ENCODE results near the gene MAP3K14.

DNA sequence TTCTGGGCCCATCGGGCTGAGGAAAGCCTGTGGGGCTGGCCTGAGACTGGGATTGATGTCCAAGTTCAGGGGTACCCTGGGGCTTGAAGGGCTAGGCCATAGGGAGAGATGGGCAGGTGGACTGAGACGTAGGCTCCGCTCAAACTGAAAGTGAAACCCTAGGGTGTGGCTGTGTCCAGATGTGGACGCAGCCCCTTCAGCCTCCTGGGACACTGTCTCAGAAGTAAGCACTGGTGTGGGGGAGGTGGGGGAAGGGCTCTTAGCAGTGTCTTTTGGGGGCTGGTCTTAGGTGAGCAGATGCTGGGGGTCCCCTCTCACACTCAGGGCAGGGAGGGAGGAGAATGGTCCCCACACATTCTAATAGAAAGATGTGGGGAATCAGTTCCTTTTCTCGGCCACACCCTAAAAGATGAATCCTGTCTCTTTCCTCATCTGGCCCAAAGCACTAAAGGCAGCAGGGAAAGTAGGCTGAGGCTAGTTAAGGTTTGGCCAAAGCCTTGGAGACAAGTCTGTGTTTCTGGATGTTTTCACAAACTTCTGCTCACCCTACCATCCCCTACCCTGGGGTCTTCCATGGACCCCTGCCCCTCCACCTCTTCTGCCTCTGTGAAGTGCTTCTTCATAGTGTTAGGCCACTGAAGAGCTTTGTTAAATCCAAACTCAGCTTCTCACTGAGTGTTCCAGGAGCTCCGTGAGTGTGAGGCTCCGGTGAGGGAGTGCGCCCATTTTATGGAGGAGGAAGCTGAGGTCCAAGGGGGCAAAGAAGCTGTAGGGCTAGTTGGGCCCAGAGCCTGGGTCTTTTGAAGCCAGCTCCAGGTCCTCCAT, 89.5 kb downstream of the MAP3K14 start:
- TF ChIP-seq, protein P1, sequence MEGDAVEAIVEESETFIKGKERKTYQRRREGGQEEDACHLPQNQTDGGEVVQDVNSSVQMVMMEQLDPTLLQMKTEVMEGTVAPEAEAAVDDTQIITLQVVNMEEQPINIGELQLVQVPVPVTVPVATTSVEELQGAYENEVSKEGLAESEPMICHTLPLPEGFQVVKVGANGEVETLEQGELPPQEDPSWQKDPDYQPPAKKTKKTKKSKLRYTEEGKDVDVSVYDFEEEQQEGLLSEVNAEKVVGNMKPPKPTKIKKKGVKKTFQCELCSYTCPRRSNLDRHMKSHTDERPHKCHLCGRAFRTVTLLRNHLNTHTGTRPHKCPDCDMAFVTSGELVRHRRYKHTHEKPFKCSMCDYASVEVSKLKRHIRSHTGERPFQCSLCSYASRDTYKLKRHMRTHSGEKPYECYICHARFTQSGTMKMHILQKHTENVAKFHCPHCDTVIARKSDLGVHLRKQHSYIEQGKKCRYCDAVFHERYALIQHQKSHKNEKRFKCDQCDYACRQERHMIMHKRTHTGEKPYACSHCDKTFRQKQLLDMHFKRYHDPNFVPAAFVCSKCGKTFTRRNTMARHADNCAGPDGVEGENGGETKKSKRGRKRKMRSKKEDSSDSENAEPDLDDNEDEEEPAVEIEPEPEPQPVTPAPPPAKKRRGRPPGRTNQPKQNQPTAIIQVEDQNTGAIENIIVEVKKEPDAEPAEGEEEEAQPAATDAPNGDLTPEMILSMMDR (IDR thresholded peaks at IDR 0.05; ENCODE audit: low read depth, low read length, missing input control), result no peak
- no peak for TF ChIP-seq GABPA (IDR thresholded peaks at IDR 0.05 in 1 of 2, conservative IDR thresholded peaks at IDR 0.05 in 1 of 2)
- TF ChIP-seq TAF1 (conservative IDR thresholded peaks at IDR 0.05), result no peak
- TF ChIP-seq, protein P2, sequence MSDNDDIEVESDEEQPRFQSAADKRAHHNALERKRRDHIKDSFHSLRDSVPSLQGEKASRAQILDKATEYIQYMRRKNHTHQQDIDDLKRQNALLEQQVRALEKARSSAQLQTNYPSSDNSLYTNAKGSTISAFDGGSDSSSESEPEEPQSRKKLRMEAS (IDR thresholded peaks at IDR 0.05), result no peak
- no peak for TF ChIP-seq RXRA (IDR thresholded peaks at IDR 0.05)
- TF ChIP-seq, protein P3, sequence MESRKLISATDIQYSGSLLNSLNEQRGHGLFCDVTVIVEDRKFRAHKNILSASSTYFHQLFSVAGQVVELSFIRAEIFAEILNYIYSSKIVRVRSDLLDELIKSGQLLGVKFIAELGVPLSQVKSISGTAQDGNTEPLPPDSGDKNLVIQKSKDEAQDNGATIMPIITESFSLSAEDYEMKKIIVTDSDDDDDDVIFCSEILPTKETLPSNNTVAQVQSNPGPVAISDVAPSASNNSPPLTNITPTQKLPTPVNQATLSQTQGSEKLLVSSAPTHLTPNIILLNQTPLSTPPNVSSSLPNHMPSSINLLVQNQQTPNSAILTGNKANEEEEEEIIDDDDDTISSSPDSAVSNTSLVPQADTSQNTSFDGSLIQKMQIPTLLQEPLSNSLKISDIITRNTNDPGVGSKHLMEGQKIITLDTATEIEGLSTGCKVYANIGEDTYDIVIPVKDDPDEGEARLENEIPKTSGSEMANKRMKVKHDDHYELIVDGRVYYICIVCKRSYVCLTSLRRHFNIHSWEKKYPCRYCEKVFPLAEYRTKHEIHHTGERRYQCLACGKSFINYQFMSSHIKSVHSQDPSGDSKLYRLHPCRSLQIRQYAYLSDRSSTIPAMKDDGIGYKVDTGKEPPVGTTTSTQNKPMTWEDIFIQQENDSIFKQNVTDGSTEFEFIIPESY (IDR thresholded peaks at IDR 0.05), result no peak

All from liver (tissue), 3 donors.